ENCODE data around the gene PIGQ.

Gene PIGQ

DNA sequence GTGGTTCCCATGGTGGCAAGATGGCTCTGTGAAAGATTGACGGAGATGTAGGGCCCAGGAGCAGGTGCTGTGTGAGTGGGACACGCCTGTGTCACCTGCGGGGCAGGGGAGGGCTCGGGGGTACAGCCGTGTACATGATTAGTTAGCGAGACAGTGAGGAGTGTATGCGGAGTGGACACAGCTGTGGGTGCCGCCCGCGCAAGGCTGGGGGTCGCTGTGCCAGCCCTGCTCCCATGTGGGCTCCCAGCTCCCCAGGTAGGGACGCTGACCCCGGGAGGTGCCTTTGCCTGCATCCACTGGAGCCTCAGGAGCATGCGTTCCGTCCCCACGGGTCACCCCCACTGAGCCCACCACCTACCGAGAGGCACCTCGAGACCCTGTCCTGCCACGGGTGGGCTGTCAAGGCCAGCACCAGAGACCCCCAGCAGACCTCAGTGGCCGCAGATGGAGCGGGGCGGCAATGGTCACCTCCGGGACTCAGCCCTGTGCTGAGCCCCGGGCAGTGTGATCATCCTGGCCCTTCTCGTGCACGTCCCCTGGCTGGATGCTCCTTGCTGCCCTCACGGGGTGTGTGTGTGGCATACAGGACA, 34.8 kb upstream of the PIGQ start:
- DNase-seq = no peak

DNA sequence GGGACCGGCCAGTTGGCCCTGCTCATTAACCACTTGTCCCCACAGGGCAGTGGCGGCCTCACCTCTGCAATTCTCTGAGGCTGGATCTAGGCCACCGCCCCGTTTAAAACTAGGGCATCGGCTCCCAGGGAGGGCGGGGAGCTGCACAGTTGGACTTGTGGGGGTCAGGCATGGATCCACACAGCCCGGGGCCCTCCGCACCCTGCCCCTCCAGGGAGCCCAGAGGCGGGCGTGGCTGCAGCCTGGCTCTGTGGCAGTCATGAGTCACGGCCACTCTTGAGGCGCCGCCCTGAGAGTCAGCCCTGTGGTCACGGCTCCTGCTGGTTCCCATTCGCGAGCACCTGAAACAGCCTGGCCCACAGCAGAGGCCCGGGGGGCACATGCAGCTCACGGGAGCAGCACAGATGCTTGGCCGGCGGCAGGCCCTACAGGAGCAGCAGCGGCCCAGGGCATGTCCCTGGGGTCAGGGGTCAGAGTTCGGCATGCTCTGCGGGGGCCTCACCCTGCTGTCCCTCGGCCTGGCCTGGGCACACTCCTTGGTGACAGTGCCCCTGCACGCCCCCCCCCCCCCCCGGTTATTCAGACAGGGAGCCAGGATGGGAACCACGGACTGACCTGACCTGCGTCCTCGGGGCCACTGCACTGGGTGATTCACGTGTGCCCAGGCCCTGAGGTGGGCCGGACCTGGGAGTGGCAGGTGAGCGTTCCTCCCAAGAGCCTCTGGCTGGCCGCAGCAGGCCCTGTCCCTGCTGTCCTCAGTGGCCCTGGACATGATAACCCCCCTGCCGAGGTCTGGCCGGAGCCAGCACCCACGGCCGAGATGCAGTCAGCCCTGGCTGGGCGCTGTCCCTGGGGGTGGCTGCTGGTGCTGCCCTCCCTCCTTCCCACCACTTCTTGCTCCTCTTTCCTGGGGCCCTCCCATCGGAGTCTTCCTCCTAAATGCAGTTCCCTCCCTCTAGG, 34.0 kb upstream of the PIGQ start:
- no peak for DNase-seq

DNA sequence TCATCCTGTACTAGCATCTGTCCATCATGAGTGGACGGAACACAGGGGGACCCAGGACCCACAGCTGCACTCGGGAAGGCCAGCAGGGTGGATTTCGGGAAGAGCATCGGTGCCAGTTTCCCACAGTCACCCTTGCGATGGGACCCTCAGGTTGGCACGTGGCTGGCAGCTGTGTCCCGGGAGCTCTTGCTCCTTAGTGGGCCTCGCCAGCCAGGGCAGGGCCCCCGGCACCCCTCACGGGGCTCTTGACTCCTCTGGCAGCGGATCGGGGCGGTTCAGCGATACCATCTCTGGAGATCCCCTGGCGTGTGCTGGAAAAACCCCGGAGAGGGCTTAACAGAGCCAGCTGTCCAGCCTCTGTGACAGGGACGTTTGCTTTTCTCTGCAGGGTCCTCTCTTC, 33.0 kb upstream of the PIGQ start:
- DNase-seq = no peak

DNA sequence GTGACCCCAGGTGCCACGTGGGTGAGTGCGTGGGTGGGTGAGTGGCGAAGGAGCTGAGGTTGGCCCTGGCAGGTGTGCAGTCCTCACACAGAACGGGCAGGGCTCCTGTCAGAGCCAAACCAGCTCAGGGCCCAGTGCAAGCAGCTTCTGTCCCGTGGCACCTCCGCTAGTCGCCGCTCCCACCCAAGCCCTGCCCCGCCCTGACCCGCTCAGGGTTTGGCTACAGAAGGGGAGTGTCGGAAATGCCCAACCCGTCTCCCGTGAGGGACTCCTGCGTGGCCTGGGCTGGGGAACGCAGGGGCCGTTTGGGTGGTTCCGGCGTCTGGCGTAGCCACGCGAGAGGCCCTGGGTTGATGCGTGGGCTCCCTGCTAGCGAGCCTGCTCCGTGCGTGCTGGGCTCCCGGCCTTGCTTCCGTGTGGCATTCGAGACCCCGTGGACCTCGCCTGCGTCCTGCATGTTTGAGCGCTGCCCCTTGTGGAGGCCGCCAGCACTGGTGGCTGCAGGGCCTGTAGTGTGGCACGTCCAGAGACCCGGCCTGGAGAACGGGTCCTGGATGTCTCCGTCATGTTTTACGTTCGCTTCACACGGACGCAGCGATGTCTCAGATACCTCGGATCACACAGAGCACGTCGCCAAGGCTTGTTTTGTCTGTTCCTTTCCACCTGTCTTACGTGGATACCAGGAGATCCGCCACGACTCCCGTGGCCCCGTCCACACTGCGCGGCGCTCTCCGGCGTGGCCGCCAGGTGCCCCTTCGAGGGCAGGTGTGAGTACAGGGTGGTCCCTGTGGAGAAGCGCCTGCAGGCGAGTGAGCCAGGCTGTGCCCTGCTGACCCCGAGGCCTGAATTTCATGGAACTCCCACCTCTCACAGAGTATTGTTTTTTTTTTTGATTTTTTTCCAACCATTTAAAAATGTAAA, 32.1 kb upstream of the PIGQ start:
- DNase-seq = no peak

DNA sequence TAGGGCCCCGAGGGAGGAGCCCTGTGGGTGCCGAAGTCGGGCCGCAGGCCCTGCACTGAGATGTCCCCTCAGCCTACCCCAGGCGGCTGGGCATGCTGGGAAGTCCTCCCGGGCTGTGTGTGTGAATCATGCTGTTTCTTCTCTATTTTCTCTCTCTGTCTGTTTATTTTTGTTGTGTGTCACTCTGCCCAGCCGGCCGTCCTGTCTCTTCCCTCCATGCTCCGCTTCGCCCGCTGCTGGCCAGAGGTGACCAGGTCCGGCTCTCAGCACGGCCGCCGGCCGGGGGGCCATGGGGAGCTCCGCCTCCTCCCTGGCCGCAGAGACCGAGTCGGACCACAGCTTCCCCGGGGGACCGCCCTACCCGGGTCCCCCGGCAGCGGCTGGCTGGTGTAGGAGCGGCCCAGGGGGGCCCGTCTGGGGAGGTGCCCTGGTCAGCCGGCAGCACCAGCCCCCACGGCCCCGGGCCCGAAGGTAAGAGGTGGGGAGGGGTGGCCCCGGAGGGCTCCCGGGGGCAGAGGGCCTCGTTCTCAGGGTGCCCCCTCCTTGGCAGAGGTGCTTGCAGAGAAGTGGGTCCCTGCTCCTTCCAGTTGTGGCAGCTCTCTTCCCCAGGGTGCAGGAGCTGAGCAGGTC, 29.8 kb upstream of the PIGQ start:
- DNase-seq = no peak

DNA sequence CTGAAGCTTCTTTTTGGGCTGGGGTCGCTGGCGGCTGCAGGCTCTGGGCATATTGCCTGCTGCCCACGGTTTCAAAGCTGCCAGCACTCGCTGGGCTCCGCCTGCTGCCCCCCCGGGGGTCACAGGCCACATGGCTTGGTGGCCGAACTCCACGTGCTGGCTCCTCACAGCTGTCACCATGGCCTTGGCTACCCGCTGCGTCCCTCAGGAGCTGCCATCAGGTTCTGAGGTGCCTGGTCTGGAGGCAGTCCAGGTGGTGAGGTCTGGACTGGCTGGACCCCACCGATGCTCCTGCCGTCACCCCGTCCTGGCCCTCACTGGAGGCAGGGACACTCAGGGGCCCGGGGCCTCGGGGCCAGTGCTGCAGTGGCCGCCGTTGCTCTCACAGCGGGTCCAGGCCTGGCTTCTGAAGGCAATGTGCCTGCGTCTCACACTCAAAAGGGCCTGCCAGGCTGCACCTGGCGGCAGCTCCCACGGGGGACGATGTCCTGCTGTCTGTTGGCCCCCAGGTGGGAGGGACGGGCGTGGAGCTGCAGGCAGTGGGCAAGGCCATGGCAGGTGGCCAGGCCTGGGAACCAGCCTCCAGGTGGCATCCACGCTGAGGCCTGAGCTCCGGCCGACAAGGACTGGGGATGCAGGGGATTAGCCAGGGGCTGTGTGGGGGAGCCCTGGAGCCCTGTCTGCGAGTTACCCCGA, 29.0 kb upstream of the PIGQ start:
- DNase-seq = no peak

DNA sequence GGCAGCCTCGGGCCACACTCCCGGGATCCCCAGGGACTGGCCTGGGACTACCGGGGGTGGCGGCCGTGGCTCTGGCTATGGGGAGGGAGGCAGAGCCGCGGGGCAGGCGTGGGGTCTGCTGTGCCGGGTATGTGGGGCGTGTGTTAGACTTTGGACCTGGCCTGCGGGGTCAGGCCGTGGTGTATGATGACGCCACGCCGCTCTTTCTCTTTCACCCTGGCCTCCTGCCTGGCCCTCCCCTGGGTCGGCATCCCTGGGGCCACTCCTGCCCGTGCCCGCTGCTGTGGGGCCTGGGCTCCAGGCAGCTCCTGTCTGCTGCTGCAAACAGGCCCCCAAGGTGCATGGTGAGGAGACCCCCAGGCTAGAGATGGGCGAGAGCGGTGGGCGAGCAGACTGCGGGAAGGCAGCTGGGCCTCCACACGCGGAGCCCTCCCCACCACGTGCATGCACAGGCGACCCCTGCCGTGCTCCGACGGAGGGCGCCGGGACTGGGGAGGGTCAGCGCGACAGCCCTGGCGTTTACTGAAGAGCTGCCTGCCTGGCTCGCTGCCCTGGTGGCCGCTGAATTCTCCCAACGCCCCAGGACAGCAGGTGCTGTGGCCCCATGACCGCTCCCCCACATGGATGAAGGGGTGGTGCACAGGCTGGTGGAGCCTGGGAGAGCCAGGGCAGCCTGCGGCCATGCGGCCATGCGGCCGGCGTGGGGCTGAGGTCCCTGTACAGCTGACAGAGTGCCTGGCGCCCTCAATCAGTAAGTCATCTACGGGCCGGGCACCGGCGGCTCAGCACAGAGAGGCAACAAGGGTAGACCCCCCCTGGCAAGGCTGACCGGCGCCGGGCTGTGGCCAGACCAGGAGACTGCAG, 26.2 kb upstream of the PIGQ start:
- no peak for DNase-seq

DNA sequence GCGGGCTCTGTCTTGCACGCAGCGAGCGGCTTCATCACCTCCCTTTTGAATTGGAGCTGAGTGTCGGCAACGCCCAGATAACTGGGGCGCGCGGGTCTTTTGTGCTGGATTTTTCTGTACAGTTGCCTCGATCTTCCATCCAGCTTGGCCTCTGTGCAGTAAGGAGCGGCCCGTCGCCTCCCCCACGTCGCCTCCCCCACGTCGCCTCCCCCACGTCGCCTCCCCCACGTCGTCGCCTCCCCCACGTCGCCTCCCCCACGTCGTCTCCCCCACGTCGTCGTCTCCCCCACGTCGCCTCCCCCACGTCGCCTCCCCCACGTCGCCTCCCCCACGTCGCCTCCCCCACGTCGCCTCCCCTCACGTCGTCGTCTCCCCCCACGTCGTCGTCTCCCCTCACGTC, 25.3 kb upstream of the PIGQ start:
- DNase-seq = no peak

DNA sequence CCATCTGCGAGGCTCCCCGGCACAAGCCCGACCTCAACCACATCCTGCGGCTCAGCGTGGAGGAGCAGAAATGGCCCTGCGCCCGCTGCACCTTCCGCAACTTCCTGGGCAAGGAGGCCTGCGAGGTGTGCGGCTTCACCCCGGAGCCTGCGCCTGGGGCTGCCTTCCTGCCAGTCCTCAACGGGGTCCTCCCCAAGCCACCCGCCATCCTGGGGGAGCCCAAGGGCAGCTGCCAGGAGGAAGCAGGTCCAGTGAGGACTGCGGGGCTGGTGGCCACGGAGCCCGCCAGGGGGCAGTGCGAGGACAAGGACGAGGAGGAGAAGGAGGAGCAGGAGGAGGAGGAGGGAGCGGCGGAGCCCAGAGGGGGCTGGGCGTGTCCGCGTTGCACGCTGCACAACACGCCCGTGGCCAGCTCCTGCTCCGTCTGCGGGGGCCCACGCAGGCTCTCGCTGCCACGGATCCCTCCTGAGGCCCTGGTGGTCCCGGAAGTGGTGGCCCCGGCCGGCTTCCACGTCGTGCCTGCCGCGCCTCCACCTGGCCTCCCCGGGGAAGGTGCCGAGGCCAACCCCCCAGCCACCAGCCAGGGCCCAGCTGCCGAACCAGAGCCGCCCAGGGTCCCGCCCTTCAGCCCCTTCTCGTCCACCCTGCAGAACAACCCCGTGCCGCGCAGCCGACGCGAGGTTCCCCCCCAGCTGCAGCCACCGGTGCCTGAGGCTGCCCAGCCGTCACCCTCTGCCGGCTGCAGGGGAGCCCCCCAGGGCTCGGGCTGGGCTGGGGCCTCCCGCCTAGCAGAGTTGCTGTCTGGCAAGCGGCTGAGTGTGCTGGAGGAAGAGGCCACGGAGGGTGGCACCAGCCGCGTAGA, 22.6 kb upstream of the PIGQ start:
- no peak for DNase-seq

DNA sequence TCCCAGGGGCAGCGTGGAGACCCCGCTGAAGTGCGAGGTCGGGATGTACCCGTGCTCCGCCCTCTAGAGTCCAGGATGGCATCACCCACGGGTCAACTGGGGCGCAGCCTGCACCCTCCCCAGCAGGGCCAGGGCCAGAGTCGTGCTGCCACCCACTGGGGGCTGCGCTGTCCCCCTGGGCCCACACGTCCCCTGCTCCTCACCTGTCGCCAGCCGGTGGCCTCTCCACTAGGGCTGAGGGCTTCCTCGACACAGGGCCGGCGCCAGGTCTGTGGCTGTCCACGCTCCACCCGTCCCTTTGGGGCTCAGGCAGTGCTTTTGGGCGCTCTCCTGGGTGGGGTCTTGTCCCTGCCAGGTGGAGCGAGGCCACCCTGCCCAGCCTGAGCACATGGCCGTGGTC, 21.2 kb upstream of the PIGQ start:
- no peak for DNase-seq

DNA sequence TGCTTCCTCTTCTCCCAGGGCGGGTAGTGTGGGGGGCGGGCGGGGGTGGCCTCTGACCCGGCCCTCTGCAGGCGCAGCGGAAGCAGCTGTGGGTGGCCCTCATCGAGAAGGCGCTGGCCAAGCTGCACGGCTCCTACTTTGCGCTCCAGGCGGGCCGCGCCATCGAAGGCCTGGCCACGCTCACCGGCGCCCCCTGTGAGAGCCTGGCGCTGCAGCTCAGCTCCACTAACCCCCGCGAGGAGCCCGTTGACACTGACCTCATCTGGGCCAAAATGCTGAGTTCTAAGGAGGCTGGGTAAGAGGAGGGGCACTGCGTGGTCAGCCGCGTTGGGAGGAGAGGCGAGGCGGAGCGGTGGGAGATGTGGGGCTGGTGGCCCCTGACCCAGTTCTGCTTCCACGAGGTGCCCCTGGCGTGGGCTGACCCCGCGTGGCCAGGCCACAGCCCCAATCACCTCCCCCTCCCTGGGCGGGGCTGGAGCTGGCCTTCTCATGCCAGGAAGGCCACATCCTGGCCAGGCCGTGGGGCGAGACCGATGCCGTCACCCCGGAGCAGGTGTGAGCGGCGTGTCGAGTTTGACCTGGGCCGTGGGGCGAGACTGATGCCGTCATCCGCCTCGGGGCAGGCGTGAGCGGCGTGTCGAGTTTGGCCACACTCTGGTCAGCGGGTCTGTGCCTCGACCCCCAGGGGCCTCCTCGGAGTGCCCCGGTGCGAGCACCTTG, 20.1 kb upstream of the PIGQ start:
- DNase-seq = no peak

DNA sequence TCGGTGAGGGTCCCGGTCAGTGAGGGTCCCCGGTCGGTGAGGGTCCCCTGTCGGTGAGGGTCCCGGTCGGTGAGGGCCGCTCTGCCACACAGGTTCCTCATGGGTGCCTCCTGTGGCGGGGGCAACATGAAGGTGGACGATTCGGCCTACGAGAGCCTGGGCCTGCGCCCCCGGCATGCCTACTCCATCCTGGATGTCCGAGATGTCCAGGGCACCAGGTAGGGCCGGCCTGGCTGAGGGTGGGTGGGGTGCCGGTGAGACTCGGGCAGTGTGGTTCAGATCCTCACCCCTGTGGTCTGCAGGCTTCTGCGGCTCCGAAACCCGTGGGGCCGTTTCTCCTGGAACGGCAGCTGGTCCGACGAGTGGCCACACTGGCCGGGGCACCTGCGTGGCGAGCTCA, 18.6 kb upstream of the PIGQ start:
- DNase-seq = no peak

DNA sequence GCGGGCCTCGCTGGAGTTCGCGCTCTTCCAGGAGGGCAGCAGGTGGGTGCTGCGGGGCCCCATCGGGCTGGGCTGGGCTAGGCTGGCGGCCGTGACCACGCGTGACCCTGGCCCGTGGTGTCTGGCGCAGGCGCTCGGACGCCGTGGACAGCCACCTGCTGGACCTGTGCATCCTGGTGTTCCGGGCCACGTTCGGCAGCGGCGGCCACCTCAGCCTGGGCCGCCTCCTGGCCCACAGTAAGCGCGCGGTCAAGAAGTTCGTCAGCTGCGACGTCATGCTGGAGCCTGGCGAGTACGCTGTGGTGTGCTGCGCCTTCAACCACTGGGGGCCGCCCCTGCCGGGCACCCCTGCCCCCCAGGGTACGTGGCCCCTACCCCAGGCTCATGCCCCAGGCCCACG, 17.6 kb upstream of the PIGQ start:
- no peak for DNase-seq

DNA sequence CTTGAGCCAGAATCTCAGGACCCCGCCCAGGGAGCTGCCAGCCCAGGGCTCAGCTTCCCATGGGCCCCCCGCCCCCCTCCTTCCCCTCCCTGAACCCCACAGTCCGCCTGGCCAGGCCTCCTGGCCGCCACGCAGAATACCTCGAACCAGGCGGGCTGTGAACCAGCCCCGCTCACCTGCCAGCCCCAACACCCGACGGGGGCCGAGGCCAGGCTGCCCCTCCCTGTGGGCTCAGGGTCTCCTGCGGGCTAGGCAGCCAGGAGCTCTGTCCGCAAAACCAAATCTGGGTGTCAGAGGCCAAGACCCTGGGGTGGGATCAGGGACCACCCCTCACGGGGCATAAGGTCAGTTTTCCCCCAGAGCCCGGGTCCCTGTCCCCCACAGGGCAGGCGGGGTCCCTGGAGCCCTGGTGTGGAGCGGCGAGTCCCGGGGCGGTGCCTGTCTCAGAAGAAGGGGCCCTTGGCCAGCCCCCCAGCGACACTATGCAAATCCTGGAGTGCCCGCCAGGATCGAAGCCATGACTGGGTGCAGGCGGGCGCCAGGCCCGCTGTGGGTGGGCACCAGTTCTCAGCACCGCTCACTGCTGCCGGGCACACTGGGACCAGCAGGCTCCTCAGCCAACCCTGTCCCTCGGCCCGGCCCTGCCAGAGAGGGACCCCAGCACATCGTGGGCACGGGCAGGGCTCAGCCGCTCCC, 16.0 kb upstream of the PIGQ start:
- no peak for DNase-seq

DNA sequence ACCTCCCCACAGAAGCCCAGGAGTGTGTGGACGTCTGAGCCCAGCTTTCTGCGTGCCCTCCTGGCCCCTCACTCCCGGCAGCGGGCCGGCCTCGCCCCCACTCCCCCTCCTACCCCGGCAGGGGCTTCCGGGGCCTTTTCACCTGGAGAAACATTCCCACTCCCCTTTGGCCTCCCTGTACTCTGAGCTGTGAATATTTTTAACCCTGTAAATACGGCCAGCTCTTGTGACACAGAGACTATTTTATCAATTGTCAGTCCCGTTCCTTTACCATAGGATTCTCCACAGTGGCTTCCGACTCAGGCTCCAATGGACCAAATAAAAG, 15.5 kb upstream of the PIGQ start:
- no peak for DNase-seq

DNA sequence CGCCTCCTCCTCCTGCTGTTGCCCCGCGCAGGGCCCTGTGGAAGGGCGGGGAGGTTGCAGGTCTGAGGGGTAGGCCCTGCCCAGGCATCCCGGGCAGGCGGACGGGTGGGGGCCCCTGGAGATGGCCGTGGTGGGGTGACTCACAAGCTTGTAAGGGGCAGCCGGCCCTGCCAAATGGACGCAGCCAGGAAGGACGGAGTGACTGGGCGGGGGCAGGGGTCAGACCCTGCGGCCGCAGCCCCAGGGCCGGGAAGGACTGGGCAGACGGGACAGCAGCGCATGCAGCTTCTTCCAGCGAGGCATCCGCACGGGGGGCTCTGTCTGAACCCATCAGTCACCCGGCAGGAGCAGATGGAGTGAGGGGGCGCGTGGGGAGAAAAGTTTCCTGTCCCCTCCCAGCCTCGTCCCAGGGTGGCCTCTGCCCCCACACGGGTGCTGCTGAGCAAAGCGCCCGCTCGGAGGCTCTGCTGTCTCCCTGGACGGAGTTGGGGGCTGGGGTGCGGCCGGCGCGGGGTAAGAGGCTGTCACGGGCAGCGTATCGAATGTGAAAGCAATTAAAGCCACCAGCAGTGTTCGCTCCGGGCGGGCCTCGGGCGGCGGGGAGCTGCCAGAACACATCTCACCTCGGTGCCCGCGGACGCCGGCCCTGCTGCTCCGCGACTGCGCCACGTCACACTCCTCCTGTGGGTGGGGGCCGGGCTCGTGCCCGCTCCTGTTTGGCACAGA, 15.0 kb upstream of the PIGQ start:
- DNase-seq = no peak

DNA sequence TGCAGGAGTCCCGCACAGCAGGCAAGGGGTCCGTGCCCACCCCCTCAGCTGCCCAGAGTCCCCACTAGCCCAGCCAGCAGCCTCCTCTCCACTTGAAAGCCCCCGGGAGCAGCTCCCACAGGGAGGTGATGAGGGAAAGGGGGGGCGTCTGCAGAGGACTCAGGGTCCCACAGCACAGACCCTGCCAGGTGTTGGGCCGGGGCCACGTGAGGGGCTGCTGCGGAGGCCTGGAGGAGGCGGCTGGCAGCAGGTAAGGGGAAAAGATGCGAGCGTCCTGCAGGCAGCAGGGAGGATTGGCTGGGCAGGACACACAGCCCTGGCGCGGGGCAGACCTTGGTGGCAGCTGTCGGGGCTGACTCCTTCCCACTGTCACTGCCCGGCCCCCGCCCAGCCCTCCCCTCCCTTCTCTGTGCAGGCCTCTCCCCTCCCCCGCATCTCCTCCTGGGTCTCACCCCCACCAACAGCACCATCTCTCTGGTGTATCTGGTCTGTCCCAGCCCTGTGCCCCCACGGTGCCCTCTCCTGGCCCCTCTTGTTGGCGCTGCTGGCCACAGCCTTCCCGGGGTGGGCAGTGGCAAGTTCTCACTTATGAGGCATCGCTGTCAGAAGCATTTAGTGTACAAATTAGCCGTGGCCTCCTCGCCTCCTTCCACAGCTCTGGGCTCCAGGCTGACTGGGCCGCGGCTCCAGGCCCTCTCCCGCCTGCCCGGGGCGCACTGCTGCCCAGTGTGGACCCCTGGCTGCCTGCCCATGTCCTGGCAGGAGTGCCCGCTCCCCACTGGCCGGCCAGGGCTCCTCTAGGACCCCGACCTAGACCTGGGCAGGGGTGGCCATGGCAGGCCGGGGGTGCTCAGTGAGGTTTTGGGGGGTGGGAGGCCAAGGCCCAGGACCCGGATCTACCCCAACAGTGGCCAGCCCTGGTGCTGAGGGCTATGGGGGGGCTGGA, 14.0 kb upstream of the PIGQ start:
- DNase-seq = no peak

Measured in OCI-M1 (cell line).